ENCODE results near the gene VCAN. TPM values are rescaled to one million over a fixed set of nuclear protein-coding genes. Genes with fewer than 3 reads are reported as not detected.

VCAN gene
- polyA plus RNA-seq, 1 experiment: 38.0 TPM

- ChIA-PET CTCF (interaction anchor here (0.9 kb wide), 1 partner anchor 19 kb away, joined by 4 read pairs; no protein-coding TSS in a partner anchor), POLR2A (no interaction called here)
- Histone ChIP-seq H3K36me3 (ENCODE audit: control insufficient read depth, insufficient read depth, low read length) (no peaks in the 10 kb centered on the region), H3K27me3 (ENCODE audit: control insufficient read depth, insufficient read depth, low read length) (no peaks in the 10 kb centered on the region), H3K4me3 (ENCODE audit: low read depth, low read length) (no peak overlapping the region)
- no peak for DNase-seq (ENCODE audit: low read depth)
- no peak for TF ChIP-seq CTCF (IDR thresholded peaks at IDR 0.05; ENCODE audit: insufficient read depth, low read depth, low read length)
Observed at GRCh38 chr5:83513081-83513480, 41.5 kb downstream of the VCAN start.

- POLR2A ChIA-PET: no interaction called here
- CTCF ChIA-PET: interaction anchor here (0.9 kb wide), 1 partner anchor 19 kb away, joined by 4 read pairs; no protein-coding TSS in a partner anchor
- Histone ChIP-seq H3K36me3 (ENCODE audit: control insufficient read depth, insufficient read depth, low read length) (no peaks in the 10 kb centered on the region), H3K27me3 (ENCODE audit: control insufficient read depth, insufficient read depth, low read length) (no peaks in the 10 kb centered on the region), H3K4me3 (ENCODE audit: low read depth, low read length) (no peak overlapping the region)
- TF ChIP-seq CTCF (IDR thresholded peaks at IDR 0.05; ENCODE audit: insufficient read depth, low read depth, low read length): no peak
- DNase-seq (ENCODE audit: low read depth): no peak
Observed at GRCh38 chr5:83513491-83513890, 41.9 kb downstream of the VCAN start.

GRCh38 chr5:83516377-83516776, 44.8 kb downstream of the VCAN start:
- H3K4me3 ChIP-seq (ENCODE audit: low read depth, low read length): no peak overlapping the region
- H3K27me3 ChIP-seq (ENCODE audit: control insufficient read depth, insufficient read depth, low read length): no peaks in the 10 kb centered on the region
- no peak for TF ChIP-seq CTCF (IDR thresholded peaks at IDR 0.05; ENCODE audit: insufficient read depth, low read depth, low read length)
- ChIA-PET CTCF (no interaction called here), POLR2A (no interaction called here)
- no peaks in the 10 kb centered on the region for H3K36me3 ChIP-seq (ENCODE audit: control insufficient read depth, insufficient read depth, low read length)
- DNase-seq (ENCODE audit: low read depth): no peak

- peak; percentile 50 for TF ChIP-seq CTCF (IDR thresholded peaks at IDR 0.05; ENCODE audit: insufficient read depth, low read depth, low read length)
- H3K36me3 ChIP-seq (ENCODE audit: control insufficient read depth, insufficient read depth, low read length): no peaks in the 10 kb centered on the region
- DNase-seq (ENCODE audit: low read depth): no peak
- H3K27me3 ChIP-seq (ENCODE audit: control insufficient read depth, insufficient read depth, low read length): no peaks in the 10 kb centered on the region
- CTCF ChIA-PET: interaction anchor here (1.1 kb wide), 1 partner anchor 13 kb away, joined by 4 read pairs; no protein-coding TSS in a partner anchor
- no peak overlapping the region for H3K4me3 ChIP-seq (ENCODE audit: low read depth, low read length)
- POLR2A ChIA-PET: no interaction called here
Observed at GRCh38 chr5:83517072-83517687, 45.6 kb downstream of the VCAN start.

GRCh38 chr5:83517688-83518085, 46.1 kb downstream of the VCAN start:
- TF ChIP-seq CTCF (IDR thresholded peaks at IDR 0.05; ENCODE audit: insufficient read depth, low read depth, low read length): no peak
- H3K36me3 ChIP-seq (ENCODE audit: control insufficient read depth, insufficient read depth, low read length): no peaks in the 10 kb centered on the region

More at GRCh38 chr5:83517688-83518085, 46.1 kb downstream of the VCAN start:
- no peak for DNase-seq (ENCODE audit: low read depth)
- ChIA-PET CTCF (interaction anchor here (1.1 kb wide), 1 partner anchor 13 kb away, joined by 4 read pairs; no protein-coding TSS in a partner anchor), POLR2A (no interaction called here)
- no peak overlapping the region for H3K4me3 ChIP-seq (ENCODE audit: low read depth, low read length)
- no peaks in the 10 kb centered on the region for H3K27me3 ChIP-seq (ENCODE audit: control insufficient read depth, insufficient read depth, low read length)
